Pancreas (tissue), 10 donors: ENCODE results near the gene C14orf119. TPM values are rescaled to one million over a fixed set of nuclear protein-coding genes. Genes with fewer than 3 reads are reported as not detected.
A peak's percentile ranks its signal among the peaks of the same experiment; 100 is the strongest.

Experiments used
- ATAC-seq, 4 donors: fragments of 200-7000 bp; cut with Tn5 transposase; one replicate each; pipeline versions ENCODE4 v1.8.0 to v1.9.1; 2020; ENCODE audit warnings: mild to moderate bottlenecking in 4 of 4, moderate library complexity in 4 of 4
- DNase-seq, 6 donors: peaks; one replicate each; pipeline ENCODE4 v3.0.0-alpha.2; 2020
- FAIRE-seq: peaks from 2 replicates; lab custom pipeline; 2012; peaks lifted over from hg19 to GRCh38; lab: Jason Lieb, UNC
- H3K27ac ChIP-seq, 4 donors: fragments of 200-600 bp; sonication (generic); 1 replicate in 3 of 4; 2 replicates in 1 of 4; pipeline versions ENCODE4 v1.5.0 to v1.8.0; 2020
- H3K27me3 ChIP-seq, 4 donors: fragments of 200-600 bp; one replicate each; pipeline ENCODE4 v1.8.0; 2021
- H3K36me3 ChIP-seq, 3 donors: fragments of 200-600 bp; sonication (generic) in 1 of 3; one replicate each; pipeline versions ENCODE4 v1.5.0 to v1.8.0; 2020 to 2021
- H3K4me1 ChIP-seq, 3 donors: fragments of 200-600 bp; one replicate each; pipeline ENCODE4 v1.8.0; 2021
- H3K4me3 ChIP-seq, 4 donors: fragments of 200-600 bp; sonication (generic) in 2 of 4; one replicate each; pipeline versions ENCODE4 v1.5.0 to v1.8.0; 2020 to 2021
- H3K9me3 ChIP-seq, 4 donors: fragments of 200-600 bp; one replicate each; pipeline ENCODE4 v1.8.0; 2021
- WGBS, 2 donors: extraction: QIAGEN DNeasy Blood & Tissue Kit; methylation state at CpG; one replicate each; pipeline ENCODE4 v1.1.7; 2013; 5-methylcytosine and 5-hydroxymethylcytosine counted together
- intact Hi-C, 3 donors: fragments of 100-400 bp; cut with DNase I; formaldehyde crosslinking; loops; one replicate each; pipeline versions ENCODE4 v1.11.1 to v1.14.2; 2022
- polyA plus RNA-seq, 2 donors: library from polyadenylated mRNA; stranded (reverse); fragments of 200-250 nt; gene quantifications; one replicate each; pipeline ENCODE4 v1.2.3, GENCODE V29; 2013
- total RNA-seq, 6 donors: library from RNA; stranded (reverse); fragmentation: NEBNext Ultra II Directional in 4 of 6; extraction: Animal tissue kit (Norgen Biotek cat#: 25700) in 4 of 6; gene quantifications; one replicate each; pipeline versions ENCODE4 v1.2.1 to v1.2.4, GENCODE V29; 2021 to 2023
- TF ChIP-seq, protein P1 (sequence below), 4 donors: fragments of 200-600 bp; sonication (generic) in 3 of 4; IDR thresholded peaks; one replicate each; pipeline versions ENCODE4 v1.5.0 to v1.8.0; 2021; ENCODE audit warnings: antibody characterized with exemption in 4 of 4
- donor health status: healthy with polysubstance abuse.
- donor health status: DM: no; HTN: no; CAD: no; lungs with moderate emphysema.
- donor health status: DM: no; HTN: no; CAD: no.
- donor health status: control.
- donor health status: control.
- donor health status: Bipolar disorder and iron deficiency.
- donor health status: DM: yes; HTN: yes; CAD: no.
- donor health status: DM: no; HTN: no; CAD: no.
- donor health status: DM: no; HTN: no; CAD: no.
- donor health status: DM: yes; HTN: yes; CAD: no.

C14orf119 gene
- total and polyA plus RNA-seq, 8 donors, result 7.5 to 22.7 (median 13.6) TPM

DNA sequence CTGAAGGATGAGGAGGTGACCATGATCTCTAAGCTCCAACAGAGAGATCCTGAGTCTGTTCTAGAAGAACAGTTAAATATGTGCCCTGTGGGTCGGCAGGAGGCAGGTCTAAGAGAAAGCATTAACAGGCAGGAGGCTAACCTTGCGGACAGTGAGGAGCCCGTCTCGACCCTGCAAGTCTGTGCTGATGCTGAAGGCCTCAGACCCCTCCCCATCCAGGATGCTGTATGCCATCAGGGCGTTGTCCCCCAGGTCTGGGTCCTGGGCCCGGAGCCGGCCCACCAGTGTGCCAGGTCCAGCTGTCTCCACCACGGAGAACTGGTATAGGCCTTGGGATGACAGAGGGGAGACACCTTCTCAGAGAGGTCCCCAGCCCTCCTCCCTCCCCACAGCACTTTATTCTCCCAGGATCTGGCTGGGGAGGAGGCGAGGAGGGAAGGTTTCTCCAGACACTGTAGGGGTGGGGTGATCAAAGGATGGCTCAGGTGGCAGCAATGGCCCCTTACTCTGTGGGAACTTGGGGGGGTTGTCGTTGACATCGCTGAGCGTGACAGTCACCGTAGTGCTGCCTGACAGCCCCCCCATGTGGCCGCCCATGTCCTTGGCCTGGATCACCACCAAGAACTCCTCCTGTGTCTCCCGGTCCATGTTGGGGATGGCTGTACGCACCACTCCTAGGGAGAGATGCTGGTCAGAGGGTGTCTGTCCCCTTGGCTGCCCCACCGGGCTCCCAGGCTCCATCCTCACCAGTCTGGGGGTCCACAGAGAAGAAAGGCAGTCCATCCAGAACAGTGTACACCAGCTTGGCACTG, 41.1 kb upstream of the C14orf119 start:
- Histone ChIP-seq H3K4me1 (peaks cover 0 to 9% (median 0%) of the 10 kb centered on the region in 3 donors), H3K4me3 (no peak overlapping the region), H3K9me3 (no peaks in the 10 kb centered on the region), H3K27ac (no peak overlapping the region), H3K36me3 (no peaks in the 10 kb centered on the region), H3K27me3 (no peaks in the 10 kb centered on the region)
- ATAC-seq, result no peak
- DNase-seq, result no peak
- WGBS, 2 donors, result 77 to 83% methylated on average over 17 of the region's 17 CpGs
- no peak for FAIRE-seq
- intact Hi-C loops, result loop anchor here in 1 of 3 donors (10.0 kb wide), 1 partner anchor 59 kb away; no protein-coding TSS in a partner anchor
- TF ChIP-seq, protein P1, sequence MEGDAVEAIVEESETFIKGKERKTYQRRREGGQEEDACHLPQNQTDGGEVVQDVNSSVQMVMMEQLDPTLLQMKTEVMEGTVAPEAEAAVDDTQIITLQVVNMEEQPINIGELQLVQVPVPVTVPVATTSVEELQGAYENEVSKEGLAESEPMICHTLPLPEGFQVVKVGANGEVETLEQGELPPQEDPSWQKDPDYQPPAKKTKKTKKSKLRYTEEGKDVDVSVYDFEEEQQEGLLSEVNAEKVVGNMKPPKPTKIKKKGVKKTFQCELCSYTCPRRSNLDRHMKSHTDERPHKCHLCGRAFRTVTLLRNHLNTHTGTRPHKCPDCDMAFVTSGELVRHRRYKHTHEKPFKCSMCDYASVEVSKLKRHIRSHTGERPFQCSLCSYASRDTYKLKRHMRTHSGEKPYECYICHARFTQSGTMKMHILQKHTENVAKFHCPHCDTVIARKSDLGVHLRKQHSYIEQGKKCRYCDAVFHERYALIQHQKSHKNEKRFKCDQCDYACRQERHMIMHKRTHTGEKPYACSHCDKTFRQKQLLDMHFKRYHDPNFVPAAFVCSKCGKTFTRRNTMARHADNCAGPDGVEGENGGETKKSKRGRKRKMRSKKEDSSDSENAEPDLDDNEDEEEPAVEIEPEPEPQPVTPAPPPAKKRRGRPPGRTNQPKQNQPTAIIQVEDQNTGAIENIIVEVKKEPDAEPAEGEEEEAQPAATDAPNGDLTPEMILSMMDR (IDR thresholded peaks at IDR 0.05), result no peak

DNA sequence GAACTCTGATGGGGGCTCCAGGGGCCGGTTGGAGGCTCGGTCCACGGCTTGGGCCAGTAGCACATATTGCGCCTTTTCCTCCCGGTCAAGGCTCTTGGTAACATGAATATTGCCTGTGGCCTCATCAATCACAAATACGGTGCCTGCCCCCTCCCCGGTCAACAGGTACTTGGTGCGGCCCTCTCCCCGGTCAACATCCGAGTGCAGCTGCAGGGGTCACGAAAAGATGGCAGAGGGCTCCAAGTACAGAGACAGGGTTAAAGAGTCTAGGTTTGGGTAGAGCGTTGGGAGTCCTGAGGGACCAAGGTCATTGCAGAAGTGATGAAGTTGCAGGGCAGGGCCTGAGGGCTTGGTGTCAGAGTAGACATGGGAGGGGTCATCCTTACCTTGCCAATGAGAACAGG, 40.2 kb upstream of the C14orf119 start:
- Histone ChIP-seq H3K9me3 (no peaks in the 10 kb centered on the region), H3K4me3 (no peak overlapping the region), H3K27me3 (no peaks in the 10 kb centered on the region), H3K4me1 (peaks cover 0 to 9% (median 0%) of the 10 kb centered on the region in 3 donors), H3K27ac (no peak overlapping the region), H3K36me3 (peaks cover 0 to 8% (median 3%) of the 10 kb centered on the region in 3 donors)
- FAIRE-seq (no peak), ATAC-seq (no peak), DNase-seq (no peak)
- intact Hi-C loops, result loop anchor here in 2 of 3 donors (5.0 to 10.0 kb wide), 2 partner anchors 60 to 68 kb away; no protein-coding TSS in a partner anchor
- TF ChIP-seq, protein P1 (IDR thresholded peaks at IDR 0.05), result no peak
- WGBS, 2 donors, result 93 to 95% methylated on average over 12 of the region's 12 CpGs

DNA sequence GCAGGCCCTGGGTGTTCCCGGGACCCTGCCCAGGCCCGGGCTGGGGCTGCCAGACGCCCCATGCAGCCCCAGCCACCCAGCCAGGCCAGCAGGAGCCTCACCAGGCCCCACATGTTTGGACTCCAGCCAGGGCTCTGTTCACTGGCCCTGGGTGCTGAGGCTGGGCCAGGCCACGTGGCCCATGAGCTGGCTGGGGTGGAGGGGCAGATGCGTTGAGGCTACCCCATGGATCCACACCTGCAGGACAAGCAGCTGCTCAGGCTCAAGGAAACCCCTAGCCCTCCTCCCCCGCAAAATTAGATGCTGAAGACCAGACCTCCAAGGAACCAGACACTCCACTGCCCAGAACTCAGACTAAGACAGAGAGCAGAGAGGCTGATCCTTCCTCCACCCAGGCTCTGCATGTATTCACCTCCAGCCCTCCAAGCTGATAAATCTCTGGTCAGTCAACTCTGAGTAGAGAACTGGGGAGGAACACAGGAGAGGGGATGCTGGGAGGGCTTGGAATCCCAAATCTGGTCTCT, 39.6 kb upstream of the C14orf119 start:
- Histone ChIP-seq H3K4me3 (no peak overlapping the region), H3K27ac (no peak overlapping the region), H3K9me3 (no peaks in the 10 kb centered on the region), H3K36me3 (peaks cover under 1 to 13% (median 8%) of the 10 kb centered on the region in 3 donors), H3K4me1 (peaks cover 0 to 9% (median 0%) of the 10 kb centered on the region in 3 donors), H3K27me3 (no peaks in the 10 kb centered on the region)
- FAIRE-seq (no peak), ATAC-seq (no peak), DNase-seq (peak in 2 of 6 donors; percentile 62 to 79)
- intact Hi-C loops, result loop anchor here in 2 of 3 donors (5.0 to 10.0 kb wide), 2 partner anchors 61 to 68 kb away; no protein-coding TSS in a partner anchor
- TF ChIP-seq, protein P1 (IDR thresholded peaks at IDR 0.05), result no peak
- WGBS, 2 donors, result 62 to 71% methylated on average over 5 to 6 of the region's 6 CpGs

DNA sequence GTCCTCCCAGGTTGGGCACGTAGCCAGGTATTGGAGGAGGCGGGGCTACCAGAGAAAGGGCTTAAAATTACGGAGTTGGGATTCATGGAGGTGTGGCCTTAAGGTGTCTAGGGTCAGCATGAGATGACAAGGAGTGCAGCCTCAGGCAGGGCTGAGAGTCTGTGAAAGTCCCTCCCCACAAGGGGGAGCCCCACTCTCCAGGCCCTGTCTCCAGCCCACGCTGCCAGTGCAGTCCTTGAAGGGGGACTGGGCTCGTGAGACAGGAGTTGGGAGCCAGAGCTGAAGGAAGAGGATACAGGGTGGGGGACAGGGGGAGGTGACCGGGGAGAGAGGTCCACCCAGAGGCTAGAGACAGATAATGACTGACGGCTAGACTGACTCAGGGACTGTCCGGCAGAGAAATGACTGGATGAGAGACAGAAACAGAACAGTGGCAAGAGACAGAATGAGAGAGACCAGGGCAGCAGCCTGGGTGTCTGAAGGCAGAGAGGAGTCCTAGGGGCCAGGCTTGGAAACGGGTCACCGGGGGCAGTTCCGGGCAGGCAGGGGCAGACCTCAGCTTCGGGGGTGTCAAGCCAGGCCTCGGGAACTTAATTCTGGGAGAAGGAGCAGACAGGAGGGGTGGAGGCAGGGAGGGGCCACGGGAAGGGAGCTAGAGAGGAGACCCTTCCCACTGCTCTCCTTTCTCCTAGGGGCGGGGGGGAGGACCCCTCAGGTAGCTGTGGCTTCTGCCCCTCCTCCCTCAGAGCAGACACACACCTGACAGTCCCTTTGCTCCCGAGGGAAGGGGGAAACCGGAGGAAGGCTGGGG, 39.0 kb upstream of the C14orf119 start:
- FAIRE-seq (no peak), ATAC-seq (peak; percentile 51 to 73 (median 66)), DNase-seq (peak; percentile 51 to 87 (median 72))
- WGBS, 2 donors, result 11 to 19% methylated on average over 15 to 17 of the region's 17 CpGs
- no peak overlapping the region for H3K27ac ChIP-seq
- no peaks in the 10 kb centered on the region for H3K27me3 ChIP-seq
- peaks cover 5 to 19% (median 14%) of the 10 kb centered on the region in 3 donors for H3K36me3 ChIP-seq
- TF ChIP-seq, protein P1 (IDR thresholded peaks at IDR 0.05), result peak; percentile 23 to 46 (median 42)
- H3K9me3 ChIP-seq, result no peaks in the 10 kb centered on the region
- intact Hi-C loops, result loop anchor here in 2 of 3 donors (5.0 to 10.0 kb wide), 2 partner anchors 62 to 69 kb away; no protein-coding TSS in a partner anchor
- H3K4me1 ChIP-seq, result peaks cover 0 to 9% (median 0%) of the 10 kb centered on the region in 3 donors
- peak overlapping the region in 2 of 4 donors; percentile 60 to 63 for H3K4me3 ChIP-seq
